GM18502 (cell line): ENCODE results near the gene RMND5A.

Experiments used
- ATAC-seq: cut with Tn5 transposase; IDR thresholded peaks from one replicate; pipeline ENCODE4 v1.9.1; 2021; ENCODE audit warnings: mild to moderate bottlenecking; ENCODE audit not compliant: unreplicated experiment, poor library complexity

The RMND5A gene

DNA sequence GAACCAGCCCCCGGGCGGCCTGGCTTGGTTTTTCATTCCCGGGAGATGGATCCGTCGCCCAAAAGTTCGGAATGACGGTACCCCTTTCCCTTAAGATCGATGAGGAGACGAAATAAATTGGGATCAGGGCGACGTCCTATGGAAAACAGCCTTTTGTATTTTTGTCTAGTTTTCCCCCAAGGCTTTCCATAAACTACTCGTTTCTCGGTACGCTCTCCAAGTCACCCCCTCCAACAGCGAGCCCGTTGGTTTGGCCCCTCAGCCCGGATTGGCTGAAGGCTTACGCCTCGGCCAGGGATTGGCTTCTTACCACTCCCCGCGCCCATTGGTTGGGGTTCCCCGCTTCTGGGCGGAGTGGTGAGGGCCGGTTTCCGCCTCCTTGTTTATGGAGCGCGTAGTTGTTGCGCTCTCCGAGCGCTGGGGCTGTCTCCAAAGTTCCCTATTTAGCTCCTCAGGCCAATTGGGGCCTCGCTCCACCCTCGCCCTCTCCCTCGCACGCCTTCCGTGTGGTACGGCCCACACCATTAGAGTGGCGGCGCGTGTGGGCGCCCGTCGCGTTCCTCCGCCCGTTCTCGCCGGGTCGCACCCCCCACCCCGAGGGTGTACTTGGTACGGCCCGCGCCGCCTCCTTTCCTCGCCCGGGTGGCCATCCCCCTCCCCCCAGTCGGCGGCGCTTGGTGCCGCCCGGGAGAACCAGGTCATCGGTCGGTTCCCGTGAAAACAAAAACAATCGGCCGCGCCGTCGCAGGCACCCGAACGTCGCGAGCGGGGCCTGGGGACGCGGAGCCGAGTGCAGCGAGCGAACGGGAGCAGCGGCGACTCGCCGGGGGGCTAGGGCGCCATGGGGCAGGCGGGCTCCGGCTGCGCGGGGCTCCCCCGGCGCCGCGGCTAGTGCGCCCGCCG lies at the start of gene RMND5A:
Gene RMND5A, plus strand, starts transcription at position 655 of the 903 bp plus-strand sequence. CDS start 377 bp downstream, outside the sequence.
- peak; percentile 92 for ATAC-seq

GRCh38 chr2:86671337-86671981 lies 48.6 kb upstream of the RMND5A start:
- no peak for ATAC-seq

- no peak for ATAC-seq
Observed at GRCh38 chr2:86672027-86672545, 48.0 kb upstream of the RMND5A start.

DNA sequence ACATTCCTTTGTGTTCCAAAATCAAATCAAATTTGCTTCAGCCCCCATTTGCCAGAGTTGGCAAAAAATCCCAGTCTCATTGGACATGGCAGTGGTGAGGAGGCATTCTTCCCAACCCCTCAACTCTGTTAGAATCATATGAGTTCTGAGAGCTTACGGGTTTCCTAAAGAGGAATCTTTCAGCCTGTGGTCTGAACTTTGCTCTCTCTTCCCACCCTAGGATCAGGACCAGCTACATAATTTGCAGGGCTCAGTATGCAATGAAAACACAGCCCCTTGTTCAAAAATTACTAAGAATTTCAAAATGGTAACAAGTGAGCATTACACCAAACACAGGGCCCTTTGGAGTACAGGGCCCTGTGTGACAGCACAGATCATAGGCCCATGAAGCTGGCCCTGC lies 47.1 kb upstream of the RMND5A start:
- ATAC-seq, result no peak

GRCh38 chr2:86673986-86674670 lies 46.0 kb upstream of the RMND5A start:
- no peak for ATAC-seq

- no peak for ATAC-seq
Observed at GRCh38 chr2:86675104-86675503, 45.0 kb upstream of the RMND5A start.

GRCh38 chr2:86675511-86676015 lies 44.5 kb upstream of the RMND5A start:
- ATAC-seq, result no peak

- no peak for ATAC-seq
Observed at GRCh38 chr2:86677816-86678215, 42.3 kb upstream of the RMND5A start.

DNA sequence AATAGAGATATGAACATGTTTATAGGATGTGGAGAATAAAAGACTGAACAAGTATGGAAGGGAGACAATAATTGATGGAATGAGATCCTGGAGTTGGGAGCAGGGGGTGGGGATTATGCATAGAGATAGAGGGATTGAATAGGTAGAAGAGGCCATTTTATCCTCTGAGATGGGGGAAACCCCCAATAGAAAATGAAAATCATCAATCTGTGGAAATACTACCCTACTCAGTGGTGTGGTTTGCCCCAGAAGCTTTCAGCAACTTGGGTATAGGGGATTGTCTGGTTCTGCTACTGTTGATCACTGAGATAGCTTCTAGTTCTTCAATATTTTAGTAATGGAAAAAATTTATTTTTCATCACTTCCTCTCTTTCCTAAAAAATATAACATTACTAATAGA lies 41.1 kb upstream of the RMND5A start:
- ATAC-seq, result no peak

GRCh38 chr2:86685351-86685750 lies 34.7 kb upstream of the RMND5A start:
- no peak for ATAC-seq

DNA sequence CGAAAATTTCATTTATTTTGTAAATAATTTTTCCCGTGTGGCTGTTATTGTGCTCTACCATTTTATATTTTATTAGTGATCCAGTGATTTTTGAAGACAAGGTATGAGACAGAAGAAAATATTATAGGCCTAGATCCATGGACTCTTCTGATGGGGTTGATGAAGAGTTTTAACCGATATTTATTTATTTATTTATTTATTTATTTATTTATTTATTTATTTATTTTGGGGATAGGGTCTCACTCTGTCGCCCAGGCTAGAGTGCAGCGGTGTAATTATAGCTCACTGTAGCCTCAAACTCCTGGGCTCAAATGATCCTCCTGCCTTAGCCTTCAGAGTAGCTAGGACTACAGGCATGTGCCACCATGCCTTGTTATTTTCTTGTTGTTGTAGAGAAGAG lies 33.6 kb upstream of the RMND5A start:
- no peak for ATAC-seq

DNA sequence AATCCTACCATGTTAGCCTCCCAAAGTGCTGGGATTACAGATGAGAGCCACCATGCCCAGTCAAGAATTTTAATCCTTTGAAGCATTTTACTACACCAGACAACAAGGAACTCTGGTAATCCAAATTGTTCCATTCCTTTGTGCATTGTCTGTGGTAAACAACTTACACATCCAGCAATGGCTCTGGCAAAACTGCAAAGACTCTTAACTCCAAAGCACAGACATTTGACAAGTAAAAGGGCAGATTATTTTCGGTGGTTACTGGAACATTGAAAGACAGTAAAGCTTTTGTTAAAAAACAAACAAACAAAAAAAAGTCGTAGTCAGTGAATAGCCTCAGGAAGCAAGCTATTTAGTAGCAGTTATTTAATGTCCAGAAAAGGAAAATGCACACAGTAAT lies 33.2 kb upstream of the RMND5A start:
- ATAC-seq, result no peak

DNA sequence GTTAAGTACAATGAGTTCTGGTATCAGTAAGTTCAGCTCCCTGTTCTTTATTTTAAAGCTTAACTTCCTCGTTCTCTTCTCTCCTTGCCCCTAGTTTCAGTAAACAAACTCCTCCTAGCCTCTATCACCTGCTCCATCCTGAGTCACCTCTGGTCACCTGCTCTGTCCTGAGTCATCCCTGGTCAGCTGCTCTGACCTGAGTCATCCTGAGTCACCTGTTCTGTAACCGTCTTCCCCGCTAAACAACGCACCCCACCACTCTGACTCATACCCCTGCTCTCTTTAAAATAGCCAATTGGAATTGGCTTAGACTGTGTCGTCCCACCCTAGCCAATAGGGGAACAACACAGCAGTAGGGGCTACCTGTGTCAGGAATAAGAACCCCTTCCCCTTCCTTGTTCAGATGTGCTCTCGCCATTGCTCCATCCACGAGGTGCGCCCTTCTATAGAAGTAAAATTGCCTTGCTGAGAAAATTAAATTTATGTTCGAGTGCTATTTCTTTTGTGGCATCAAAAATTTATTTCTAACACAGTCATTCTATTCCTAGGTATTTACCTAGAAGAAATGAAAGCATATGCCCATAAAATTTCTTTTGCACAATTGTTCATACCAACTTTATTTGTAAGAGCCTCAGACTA lies 24.9 kb upstream of the RMND5A start:
- no peak for ATAC-seq

GRCh38 chr2:86697551-86698104 lies 22.5 kb upstream of the RMND5A start:
- ATAC-seq, result no peak

DNA sequence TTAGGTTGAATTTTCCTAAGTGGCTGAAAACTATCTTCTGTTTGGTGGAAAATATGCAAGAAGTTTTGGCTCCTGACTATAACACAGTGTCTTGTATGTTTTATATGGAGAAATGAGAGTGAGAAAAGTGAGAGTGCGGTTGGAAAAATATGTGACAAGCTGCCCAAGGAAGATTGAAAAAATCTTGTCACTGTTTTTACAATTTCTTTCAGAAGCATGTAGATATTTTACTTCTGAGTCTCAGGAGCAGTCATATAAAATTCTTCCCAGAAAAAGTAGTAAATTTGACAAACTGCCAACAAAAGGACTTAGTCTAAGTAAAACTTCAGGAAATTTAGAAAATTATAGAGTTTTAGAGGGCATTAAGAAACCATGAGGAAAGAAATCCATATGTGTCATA lies 19.4 kb upstream of the RMND5A start:
- no peak for ATAC-seq

DNA sequence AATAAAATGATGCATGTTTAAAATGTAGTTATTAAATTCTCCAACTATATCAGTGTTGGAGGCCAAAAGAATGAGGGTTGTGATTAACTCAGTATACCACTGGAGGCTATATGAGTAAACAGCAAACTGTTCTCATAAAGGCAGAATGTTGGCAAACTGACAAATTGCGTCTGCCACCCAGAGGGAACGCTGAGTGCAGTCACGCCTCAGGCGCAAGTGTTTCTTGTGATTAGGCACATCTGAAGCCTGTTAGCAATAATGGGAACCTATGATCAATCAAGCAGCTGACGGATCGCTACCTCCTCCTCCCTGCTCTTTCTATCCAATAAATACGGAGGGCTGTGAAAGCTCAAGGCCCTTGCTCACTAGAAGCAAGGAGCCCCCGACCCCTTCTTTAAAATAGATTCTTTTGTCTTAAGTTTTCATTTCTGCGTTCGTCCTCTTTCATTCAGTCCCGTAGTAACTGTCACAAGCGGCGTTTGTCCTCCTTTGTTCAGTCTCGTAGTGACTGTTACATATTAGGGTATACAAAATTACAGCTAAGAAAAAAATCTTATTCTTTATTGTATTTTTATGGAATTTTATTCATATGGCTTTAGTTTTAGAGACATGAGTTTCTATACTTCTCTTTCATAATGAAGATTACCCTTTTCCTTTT lies 16.3 kb upstream of the RMND5A start:
- ATAC-seq, result no peak

- no peak for ATAC-seq
Observed at GRCh38 chr2:86704459-86704971, 15.6 kb upstream of the RMND5A start.

DNA sequence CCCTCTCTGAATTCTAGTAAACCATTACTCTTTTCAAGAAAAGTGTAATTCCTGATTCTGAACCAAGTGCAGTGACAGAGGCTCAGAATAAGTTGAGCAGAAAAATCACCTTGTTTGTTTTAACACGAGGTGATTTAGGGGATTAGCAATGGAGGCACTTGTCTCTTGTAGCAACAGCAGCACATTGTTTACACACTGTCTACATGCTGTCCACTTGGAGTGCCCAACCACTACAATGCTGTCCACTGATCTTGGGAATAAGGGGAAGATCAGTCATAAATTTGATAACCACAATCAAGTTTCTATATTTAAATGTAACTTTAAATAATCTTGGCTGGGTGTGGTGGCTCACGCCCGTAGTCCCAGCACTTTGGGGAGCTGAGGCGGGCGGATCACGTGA lies 13.9 kb upstream of the RMND5A start:
- no peak for ATAC-seq

DNA sequence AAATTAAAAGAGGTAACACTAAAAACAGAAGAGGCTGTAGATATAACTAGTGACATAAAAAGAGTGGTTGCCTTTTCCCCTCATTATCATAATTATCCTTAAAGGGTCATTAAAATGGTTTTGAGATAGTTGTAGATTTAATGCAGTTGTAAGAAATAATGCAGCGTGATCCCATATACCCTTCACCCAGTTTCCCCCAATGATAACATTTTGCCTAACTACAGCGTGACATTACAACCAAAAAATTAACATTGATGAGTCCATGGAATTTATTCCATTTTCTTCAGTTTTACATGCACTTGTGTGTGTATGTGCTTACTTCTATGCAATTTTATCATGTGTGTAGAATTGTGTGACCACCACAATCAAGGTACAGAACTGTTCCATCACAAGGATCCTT lies 13.2 kb upstream of the RMND5A start:
- no peak for ATAC-seq
